OCI-LY3 (cell line): ENCODE results near the gene TSPAN16.
A peak's percentile ranks its signal among the peaks of the same experiment; 100 is the strongest.

ENCODE experiments used
- H2AFZ ChIP-seq: fragments of 200-600, 300-600 bp; shearing (Covaris generic); 2 replicates; pipeline ENCODE4 v1.6.0; 2014; ENCODE audit warnings: antibody characterized with exemption, low read depth, low read length
- H3K27ac ChIP-seq: fragments of 200-600, 300-600 bp; sonication (generic); 2 replicates; pipeline ENCODE4 v1.5.1; 2014; ENCODE audit warnings: mild to moderate bottlenecking, low read length, moderate library complexity, mixed read lengths
- H3K27me3 ChIP-seq: fragments of 200-600, 300-600 bp; sonication (generic); 2 replicates; pipeline ENCODE4 v1.6.1; 2014; ENCODE audit warnings: low read depth, low read length, mixed read lengths
- H3K36me3 ChIP-seq: fragments of 200-600, 300-600 bp; sonication (generic); replicated peaks from 2 replicates; pipeline ENCODE3; 2014; ENCODE audit warnings: low read depth, low read length, mixed read lengths
- H3K4me1 ChIP-seq: fragments of 300-600, 200-600 bp; sonication (generic); 2 replicates; pipeline ENCODE4 v1.6.1; 2014; ENCODE audit warnings: low read length, mixed read lengths
- H3K4me2 ChIP-seq: fragments of 200-600, 300-600 bp; sonication (generic); 2 replicates; pipeline ENCODE4 v1.6.1; 2014; ENCODE audit warnings: low read length, mixed read lengths
- H3K4me3 ChIP-seq: fragments of 300-600, 200-600 bp; sonication (generic); 2 replicates; pipeline ENCODE4 v1.5.1; 2014; ENCODE audit warnings: antibody characterized with exemption, mild to moderate bottlenecking, low read length, moderate library complexity
- H3K79me2 ChIP-seq: fragments of 300-600, 200-600 bp; shearing (Covaris generic); 2 replicates; pipeline ENCODE4 v1.6.1; 2014; ENCODE audit warnings: mild to moderate bottlenecking, low read length, mixed read lengths
- H3K9ac ChIP-seq: fragments of 300-600, 200-600 bp; shearing (Covaris generic); 2 replicates; pipeline ENCODE4 v1.6.0; 2014; ENCODE audit warnings: mild to moderate bottlenecking, low read length, moderate library complexity
- H3K9me3 ChIP-seq: fragments of 200-600, 300-600 bp; shearing (Covaris generic); 2 replicates; pipeline ENCODE4 v1.6.1; 2014; ENCODE audit warnings: low read length, mixed read lengths; ENCODE audit not compliant: insufficient read depth
- H4K20me1 ChIP-seq: fragments of 200-600, 300-600 bp; sonication (generic); 2 replicates; pipeline ENCODE4 v1.6.1; 2016; ENCODE audit warnings: low read length, mixed read lengths; ENCODE audit not compliant: insufficient read depth
- CTCF ChIP-seq: fragments of 200-600, 300-600 bp; sonication (generic); IDR thresholded peaks from 2 replicates; pipeline ENCODE4 v1.5.1; 2014; ENCODE audit warnings: antibody characterized with exemption, low read length, low read depth
- EZH2phosphoT487 ChIP-seq: fragments of 200-600 bp; shearing (Covaris generic); IDR thresholded peaks from 2 replicates; pipeline ENCODE4 v1.6.1; 2018; ENCODE audit warnings: antibody characterized with exemption, mixed run types, low read depth

The TSPAN16 gene

GRCh38 chr19:11284515-11284914, 11.4 kb upstream of the TSPAN16 start:
- no peak overlapping the region for H3K4me3 ChIP-seq
- no peaks in the 10 kb centered on the region for H3K36me3 ChIP-seq
- H3K9ac ChIP-seq: no peak overlapping the region
- H4K20me1 ChIP-seq: no peaks in the 10 kb centered on the region
- H3K27ac ChIP-seq: no peak overlapping the region
- H3K4me2 ChIP-seq: no peak overlapping the region
- H2AFZ ChIP-seq: no peak overlapping the region
- H3K9me3 ChIP-seq: no peaks in the 10 kb centered on the region
- no peaks in the 10 kb centered on the region for H3K4me1 ChIP-seq
- H3K79me2 ChIP-seq: no peaks in the 10 kb centered on the region
- no peak for TF ChIP-seq CTCF
- peaks cover 4% of the 10 kb centered on the region for H3K27me3 ChIP-seq

DNA sequence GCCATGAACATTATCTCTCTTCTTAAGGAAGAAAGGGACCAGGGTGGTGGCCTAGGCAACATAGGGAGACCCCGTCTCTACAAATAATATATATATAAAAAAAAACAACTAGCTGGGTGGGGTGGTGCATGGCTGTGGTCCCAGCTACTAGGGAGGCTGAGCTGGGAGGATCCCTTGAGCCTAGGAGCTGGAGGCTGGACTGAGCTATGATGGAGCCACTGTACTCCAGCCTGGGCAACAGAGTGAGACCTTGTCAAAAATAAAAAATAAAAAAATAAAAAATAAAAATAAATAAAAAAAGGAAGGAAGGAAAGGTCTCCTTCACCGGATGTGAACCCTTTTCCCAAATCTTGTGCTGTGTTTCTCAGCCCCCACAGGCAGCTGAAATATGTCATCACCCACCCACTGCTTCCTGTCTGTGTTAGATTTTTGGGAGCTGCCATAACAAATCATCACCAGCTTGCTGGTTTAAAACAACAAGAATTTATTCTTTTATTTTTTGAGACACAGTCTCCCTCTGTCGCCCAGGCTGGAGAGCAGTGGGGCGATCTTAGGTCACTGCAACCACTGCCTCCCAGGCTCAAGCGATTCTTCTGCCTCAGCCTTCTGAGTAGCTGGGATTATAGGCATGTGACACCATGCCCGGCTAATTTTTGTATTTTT, 9.5 kb upstream of the TSPAN16 start:
- Histone ChIP-seq H4K20me1 (no peaks in the 10 kb centered on the region), H2AFZ (no peak overlapping the region), H3K36me3 (no peaks in the 10 kb centered on the region), H3K9ac (no peak overlapping the region), H3K9me3 (no peaks in the 10 kb centered on the region), H3K4me1 (peaks cover 2% of the 10 kb centered on the region; the same call in 1 of the 2 replicates), H3K27ac (no peak overlapping the region), H3K79me2 (no peaks in the 10 kb centered on the region), H3K4me2 (no peak overlapping the region), H3K27me3 (peaks cover 7% of the 10 kb centered on the region; the same call in 1 of the 2 replicates), H3K4me3 (no peak overlapping the region)
- no peak for TF ChIP-seq CTCF
- no peak for TF ChIP-seq EZH2phosphoT487

- H3K4me2 ChIP-seq: no peak overlapping the region
Observed at GRCh38 chr19:11288349-11288748, 7.6 kb upstream of the TSPAN16 start.

GRCh38 chr19:11290256-11290655, 5.7 kb upstream of the TSPAN16 start:
- Histone ChIP-seq H3K79me2 (no peaks in the 10 kb centered on the region), H3K27ac (no peak overlapping the region)

More at GRCh38 chr19:11288349-11288748, 7.6 kb upstream of the TSPAN16 start:
- Histone ChIP-seq H3K79me2 (no peaks in the 10 kb centered on the region), H3K27me3 (peaks cover 16% of the 10 kb centered on the region), H4K20me1 (no peaks in the 10 kb centered on the region), H3K27ac (no peak overlapping the region), H3K36me3 (no peaks in the 10 kb centered on the region), H3K4me1 (peaks cover 10% of the 10 kb centered on the region), H3K9me3 (no peaks in the 10 kb centered on the region), H3K9ac (no peak overlapping the region), H3K4me3 (no peak overlapping the region), H2AFZ (no peak overlapping the region)
- TF ChIP-seq CTCF: peak; percentile 36
- TF ChIP-seq EZH2phosphoT487: no peak

More at GRCh38 chr19:11290256-11290655, 5.7 kb upstream of the TSPAN16 start:
- H3K4me3 ChIP-seq: no peak overlapping the region
- H3K9me3 ChIP-seq: no peaks in the 10 kb centered on the region
- no peak overlapping the region for H3K9ac ChIP-seq
- TF ChIP-seq CTCF: no peak
- no peak for TF ChIP-seq EZH2phosphoT487
- H4K20me1 ChIP-seq: no peaks in the 10 kb centered on the region
- no peak overlapping the region for H2AFZ ChIP-seq
- peaks cover 20% of the 10 kb centered on the region for H3K27me3 ChIP-seq
- no peak overlapping the region for H3K4me2 ChIP-seq
- peaks cover 10% of the 10 kb centered on the region for H3K4me1 ChIP-seq
- no peaks in the 10 kb centered on the region for H3K36me3 ChIP-seq
